ENCODE data around the gene EIF4G1. TPM values are rescaled to one million over a fixed set of nuclear protein-coding genes. Genes with fewer than 3 reads are reported as not detected.

Gene EIF4G1
- total RNA-seq, 1 experiment from 2014 or later: 532 TPM

GRCh38 chr3:184307915-184308314 is 6.5 kb upstream of the EIF4G1 start:
- Mint-ChIP-seq H3K27ac (peak overlapping the region in 1 of 3 experiments; percentile 60; a peak in 1 of 7 replicates), H3K4me3 (no peak overlapping the region), H3K4me1 (no peaks in the 10 kb centered on the region; a peak in 1 of 4 replicates), H3K36me3 (ENCODE audit: insufficient read depth in 1 of 3, low read depth in 3 of 3) (peaks cover 59 to 72% (median 63%) of the 10 kb centered on the region in 3 experiments), H3K27me3 (ENCODE audit: low read depth) (no peaks in the 10 kb centered on the region), H3K9me3 (no peaks in the 10 kb centered on the region; a peak in 1 of 5 replicates)
- Histone ChIP-seq H3T11ph (ENCODE audit: low read length) (no peak overlapping the region), H3K23ac (ENCODE audit: insufficient read length, low read depth, low read length) (no peak overlapping the region), H2AK5ac (ENCODE audit: insufficient read length, low read length) (no peak overlapping the region), H4K20me1 (ENCODE audit: control insufficient read depth, insufficient read depth, insufficient read length) (peaks cover 2% of the 10 kb centered on the region), H3K79me2 (ENCODE audit: insufficient read depth, low read length) (no peaks in the 10 kb centered on the region), H3K9ac (ENCODE audit: extremely low read depth, insufficient read length, low read length) (no peak overlapping the region), H3K79me1 (ENCODE audit: insufficient read depth, low read depth, low read length, poor library complexity, severe bottlenecking) (no peaks in the 10 kb centered on the region), H2BK15ac (ENCODE audit: low read depth, low read length) (no peak overlapping the region), H2BK120ac (ENCODE audit: low read depth, low read length, poor library complexity, severe bottlenecking) (no peak overlapping the region), H2BK12ac (ENCODE audit: insufficient read length, low read depth, low read length) (no peak overlapping the region), H3K18ac (ENCODE audit: insufficient read length, low read depth, low read length) (no peak overlapping the region), H3K4me2 (ENCODE audit: insufficient read depth, insufficient read length, low read length) (no peak overlapping the region), H3K9me3 (ENCODE audit: control insufficient read depth, low read depth, low read length) (no peaks in the 10 kb centered on the region), H3K23me2 (ENCODE audit: insufficient read length, low read depth, low read length, poor library complexity, severe bottlenecking) (no peaks in the 10 kb centered on the region), H4K5ac (ENCODE audit: insufficient read length, low read depth, low read length) (no peak overlapping the region), H3K27me3 (ENCODE audit: insufficient read depth, low read length) (no peaks in the 10 kb centered on the region), H2AFZ (ENCODE audit: low read length) (no peak overlapping the region), H3K4me1 (ENCODE audit: insufficient read depth, low read length) (no peaks in the 10 kb centered on the region), H3K14ac (ENCODE audit: insufficient read depth, low read length) (no peak overlapping the region), H2BK5ac (ENCODE audit: insufficient read length, low read length) (no peak overlapping the region), H3K56ac (ENCODE audit: insufficient read length, low read depth, low read length) (no peak overlapping the region), H2BK20ac (ENCODE audit: low read depth, low read length, poor library complexity, severe bottlenecking) (no peak overlapping the region), H4K91ac (ENCODE audit: insufficient read length, low read depth, low read length) (no peak overlapping the region), H3K4ac (ENCODE audit: low read depth, low read length) (no peak overlapping the region), H3K27ac (ENCODE audit: insufficient read length, low read depth, low read length) (no peak overlapping the region), H4K8ac (replicated peaks; ENCODE audit: insufficient read length, low read depth, low read length) (no peak overlapping the region)
- no peak for TF ChIP-seq CTCF (conservative IDR thresholded peaks at IDR 0.05)
- DNase-seq: no peak
- WGBS (ENCODE audit: extremely low coverage, insufficient read length, low lambda C conversion rate): no CpG with 5 or more reads among the region's 9 CpGs
